Stimulated activated CD4-positive, alpha-beta T cell treated with anti-CD3 and anti-CD28 coated beads, TNF-alpha, amount 100 ng/mL, for 24 hours (primary cell): ENCODE measurements around the gene PXT1.
"Not testable (repeated sequence)": the region's sequence is repeated elsewhere in the genome, so short reads cannot be mapped to it uniquely, and the experiment has no call there.

ENCODE experiments used
- DNase-seq, 3 experiments: peaks; one replicate each; pipeline ENCODE4 v3.0.0-alpha.2; 2020; ENCODE audit warnings: low read depth in 3 of 3

Gene PXT1

DNA sequence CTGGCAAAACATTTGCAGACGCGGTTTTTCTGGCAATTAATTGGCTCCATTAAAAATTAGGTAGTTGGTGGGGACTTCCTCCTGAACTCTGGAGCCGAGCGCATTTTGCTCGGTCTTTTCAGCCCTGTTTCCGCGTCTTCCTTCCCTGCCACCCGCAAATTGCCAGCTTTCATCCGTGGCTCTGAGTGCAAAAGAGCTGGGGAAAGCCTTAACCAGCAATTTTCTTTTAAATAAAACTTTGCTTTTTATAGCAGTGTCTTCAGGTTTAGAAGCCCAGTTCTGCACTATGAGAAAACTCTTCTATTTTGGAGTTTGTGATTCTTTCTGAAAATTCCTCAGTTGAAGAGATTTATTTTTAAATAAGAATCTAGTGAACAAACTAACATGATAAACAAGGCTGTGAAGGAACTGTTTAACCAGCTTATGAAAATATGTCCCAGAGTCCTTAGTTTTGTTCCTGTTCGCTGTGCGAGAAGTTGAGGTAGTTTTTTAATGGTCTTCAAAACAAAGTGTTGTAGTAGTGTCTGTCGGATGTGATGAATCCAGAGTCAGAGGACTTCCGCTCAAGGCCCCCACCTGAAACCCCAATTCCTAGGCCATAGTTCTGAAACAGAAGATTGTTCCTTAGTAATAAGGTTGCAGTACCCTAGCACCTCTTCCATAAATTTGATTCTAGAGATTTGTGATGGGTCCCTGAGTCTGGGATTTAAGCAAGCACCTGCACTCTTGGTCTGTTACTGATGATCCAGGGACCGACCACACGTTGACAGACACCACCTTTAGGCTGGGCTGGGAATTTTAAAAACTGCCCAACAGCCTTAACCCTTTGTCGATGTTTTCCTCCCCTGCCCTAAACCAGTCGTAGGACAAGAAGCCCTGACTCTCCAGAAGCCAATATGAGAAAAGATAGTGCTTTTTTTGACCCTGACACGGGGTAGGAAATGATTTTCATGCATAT is 1.1 kb upstream of the PXT1 start:
- DNase-seq, result no peak

- no peak for DNase-seq
Observed at GRCh38 chr6:36442103-36442670, 467 bp downstream of the PXT1 start.

GRCh38 chr6:36441307-36441894 is 1.3 kb downstream of the PXT1 start:
- DNase-seq, result peak; percentile 66 to 88 (median 82)

- no peak for DNase-seq
Observed at GRCh38 chr6:36436466-36436865, 6.2 kb downstream of the PXT1 start.

DNA sequence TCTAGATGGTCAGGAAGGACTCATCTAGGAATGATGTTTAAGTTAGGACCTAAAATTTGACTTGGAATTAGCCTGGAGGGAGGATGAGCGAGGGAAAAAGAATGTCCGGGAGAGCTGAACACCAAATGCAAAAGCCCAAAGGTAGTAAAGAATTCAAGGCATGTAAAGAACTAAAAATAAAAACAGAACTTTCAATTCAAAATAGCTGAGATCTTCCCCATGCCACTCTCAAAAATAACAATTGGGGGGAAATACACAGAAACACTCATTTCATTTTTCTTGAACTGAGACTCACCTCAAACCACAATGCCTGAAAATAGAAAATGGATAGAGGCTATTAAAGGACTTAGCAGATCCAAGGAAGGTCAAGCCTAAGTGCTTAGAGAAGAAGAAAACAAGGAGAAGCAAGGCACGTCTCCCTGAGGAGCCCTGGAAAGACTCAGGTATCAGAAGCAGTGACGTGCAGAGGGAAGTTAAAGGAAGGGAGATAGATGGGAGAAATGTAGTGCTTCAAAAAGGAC is 10.4 kb downstream of the PXT1 start:
- DNase-seq, result no peak

GRCh38 chr6:36431197-36431596 is 11.5 kb downstream of the PXT1 start:
- no peak for DNase-seq

DNA sequence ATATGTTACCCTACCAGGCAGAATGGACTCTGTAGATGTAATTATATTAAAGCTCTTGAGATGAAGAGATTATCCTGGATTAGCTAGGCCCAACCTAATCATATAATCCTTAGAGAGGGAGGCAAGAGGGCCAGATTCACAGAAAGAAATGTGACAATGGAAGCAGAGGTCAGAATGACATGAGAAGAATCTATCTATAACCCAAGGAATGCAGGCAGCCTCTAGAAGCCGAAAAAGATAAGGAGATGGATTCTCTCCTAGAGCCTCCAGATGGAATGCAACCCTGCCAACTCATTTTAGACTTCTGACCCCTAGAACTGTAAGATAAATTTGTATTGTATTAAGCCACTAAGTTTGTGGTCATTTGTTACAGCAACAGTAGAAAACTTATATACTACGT is 12.3 kb downstream of the PXT1 start:
- no peak for DNase-seq

DNA sequence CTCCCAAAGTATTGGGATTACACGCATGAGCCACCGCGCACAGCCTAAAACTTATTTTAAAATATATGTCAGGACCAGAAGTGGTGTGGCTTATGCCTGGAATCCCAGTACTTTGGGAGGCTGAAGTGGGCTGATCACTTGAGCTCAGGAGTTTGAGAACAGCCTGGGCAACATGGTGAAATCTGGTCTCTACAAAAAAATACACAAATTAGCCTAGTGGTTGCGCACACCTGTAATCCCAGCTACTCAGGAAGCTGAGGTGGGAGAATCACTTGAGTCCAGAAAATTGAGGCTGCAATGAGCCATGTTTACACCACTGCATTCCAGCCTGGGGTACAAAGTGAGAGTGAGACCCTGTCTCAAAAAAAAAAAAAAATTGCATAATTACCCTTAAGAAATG is 13.7 kb downstream of the PXT1 start:
- DNase-seq, result no peak

GRCh38 chr6:36426622-36427021 is 16.0 kb downstream of the PXT1 start:
- DNase-seq, result no peak

- peak; percentile 96 to 98 (median 98) for DNase-seq
Observed at GRCh38 chr6:36423101-36423824, 19.4 kb downstream of the PXT1 start.

- DNase-seq, result no peak
Observed at GRCh38 chr6:36422714-36423100, 19.9 kb downstream of the PXT1 start.

- no peak for DNase-seq
Observed at GRCh38 chr6:36419310-36419709, 23.3 kb downstream of the PXT1 start.

GRCh38 chr6:36418558-36418957 is 24.1 kb downstream of the PXT1 start:
- DNase-seq, result no peak

DNA sequence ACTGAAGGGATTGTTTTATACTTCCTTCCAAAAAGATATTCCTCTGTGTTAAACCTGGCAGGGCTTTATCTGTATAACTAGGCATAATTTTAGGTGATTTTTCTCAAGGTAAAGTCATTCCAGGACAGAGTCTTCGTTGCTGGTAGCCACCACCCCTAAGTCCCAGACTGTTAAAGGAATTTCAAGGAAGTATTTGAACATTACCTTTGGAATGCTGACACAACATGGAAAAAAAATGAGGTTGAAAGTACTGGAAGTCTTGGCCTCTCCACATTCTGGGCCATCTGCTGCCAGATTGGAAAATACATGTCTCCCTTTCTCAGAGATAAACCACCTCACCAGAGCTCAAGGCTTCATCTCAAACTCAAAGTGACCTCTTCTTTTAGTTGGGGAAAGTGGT is 28.2 kb downstream of the PXT1 start:
- DNase-seq, result no peak

DNA sequence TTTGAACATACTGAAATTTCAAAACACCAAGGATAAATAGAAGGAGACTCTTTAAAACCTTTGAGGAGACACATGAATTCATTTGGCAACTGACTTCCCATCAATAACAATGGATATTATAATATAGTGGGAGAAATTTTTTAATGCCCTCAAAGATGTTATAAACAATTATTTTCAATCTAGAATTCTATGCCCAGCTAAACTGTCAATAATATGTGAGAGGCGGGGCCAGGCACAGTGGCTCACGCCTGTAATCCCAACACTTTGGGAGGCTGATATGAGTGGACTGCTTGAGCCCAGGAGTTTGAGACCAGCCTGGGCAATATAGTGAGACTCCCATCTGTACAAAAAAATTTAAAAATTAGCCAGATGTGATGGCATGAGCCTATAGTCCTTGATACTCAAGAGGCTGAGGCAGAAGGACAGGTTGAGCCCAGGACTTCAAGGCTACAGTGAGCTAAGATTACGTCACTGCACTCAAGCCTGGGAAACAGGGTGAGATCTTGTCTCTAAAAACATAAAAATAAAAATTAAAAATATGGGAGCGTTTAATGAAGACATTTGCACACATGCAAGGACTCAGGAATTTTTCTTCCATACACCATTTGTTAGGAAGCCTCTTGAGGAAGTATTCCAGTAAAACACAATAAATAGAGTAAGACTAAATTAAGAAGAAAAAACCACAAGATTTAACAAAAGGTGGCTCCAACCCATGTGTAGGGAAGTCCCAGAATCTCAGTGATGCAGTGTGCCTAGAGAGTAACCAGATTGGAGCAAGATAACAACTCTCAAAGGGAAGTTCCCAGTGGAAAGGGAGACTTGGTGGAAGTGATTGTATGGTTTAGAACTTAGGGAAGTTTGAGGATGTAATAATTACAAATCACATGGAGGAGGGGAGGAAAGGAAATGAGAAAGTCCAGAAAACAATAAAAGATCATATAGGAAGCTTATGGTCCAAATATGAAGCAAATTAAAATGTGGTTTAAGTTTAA is 28.9 kb downstream of the PXT1 start:
- DNase-seq, result no peak

DNA sequence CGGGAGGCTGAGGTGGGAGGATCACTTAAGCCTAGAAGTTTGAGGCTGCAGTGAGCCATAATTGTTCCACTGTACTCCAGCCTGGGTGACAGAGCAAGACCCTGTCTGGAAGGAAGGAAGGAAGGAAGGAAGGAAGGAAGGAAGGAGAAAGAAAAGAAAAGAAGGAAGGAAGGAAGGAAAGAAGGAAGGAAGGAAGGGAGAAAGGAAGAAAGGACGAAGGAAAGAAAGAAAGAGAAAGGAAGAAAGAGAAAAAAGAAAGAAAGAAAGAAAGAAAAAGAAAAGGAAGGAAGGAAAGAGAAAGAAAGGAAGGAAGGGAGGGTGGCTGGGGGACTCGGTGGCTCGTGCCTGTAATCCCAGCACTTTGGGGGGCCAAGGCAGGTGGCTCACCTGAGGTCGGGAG is 32.9 kb downstream of the PXT1 start:
- DNase-seq, result not testable (repeated sequence)

DNA sequence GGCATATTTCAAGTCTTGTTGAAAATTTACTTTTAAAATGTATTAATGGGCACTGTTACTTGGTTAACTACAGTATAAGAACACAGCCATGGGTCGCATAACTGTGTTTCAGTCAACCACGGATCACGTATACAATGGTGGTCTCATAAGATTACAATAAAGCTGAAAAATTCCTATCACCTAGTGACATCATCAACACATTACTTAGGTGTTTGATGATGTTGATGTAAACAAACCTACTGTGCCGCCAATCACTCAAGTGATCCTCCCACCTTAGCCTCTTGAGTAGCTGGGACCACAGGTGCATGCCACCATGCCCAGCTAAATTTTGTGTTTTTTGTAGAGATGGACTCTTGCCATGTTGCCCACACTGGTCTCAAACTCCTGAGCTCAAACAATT is 38.5 kb downstream of the PXT1 start:
- DNase-seq, result no peak

- DNase-seq, result no peak
Observed at GRCh38 chr6:36402481-36402880, 40.2 kb downstream of the PXT1 start.

- no peak for DNase-seq
Observed at GRCh38 chr6:36399970-36400369, 42.7 kb downstream of the PXT1 start.

DNA sequence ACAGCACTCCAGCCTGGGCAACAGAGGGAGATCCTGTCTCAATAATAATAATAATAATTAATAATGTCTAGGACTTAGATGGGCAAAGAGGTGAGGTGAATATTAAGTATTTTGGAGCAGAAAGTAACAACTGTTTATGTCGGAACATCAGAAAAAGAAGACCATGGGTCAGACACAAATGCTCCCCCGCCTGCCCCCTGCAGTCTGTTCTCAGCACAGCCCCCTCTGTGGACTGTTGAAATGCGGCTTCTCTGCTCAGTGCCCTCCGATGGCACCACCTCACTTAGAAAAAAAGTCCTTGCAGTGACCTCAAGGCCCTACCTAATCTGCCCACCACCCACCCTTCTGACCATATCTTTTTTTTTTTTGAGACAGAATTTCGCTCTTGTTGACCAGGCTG is 50.0 kb downstream of the PXT1 start:
- DNase-seq, result no peak

GRCh38 chr6:36389353-36389752 is 53.3 kb downstream of the PXT1 start:
- DNase-seq, result no peak
